Esophagus muscularis mucosa (tissue), 4 donors: ENCODE measurements around the gene EID3.

Experiments used
- CTCF ChIP-seq, 3 experiments: fragments of 200-600 bp in 2 of 3; fragments of 450-650 bp in 1 of 3; sonication (generic) in 2 of 3; IDR thresholded peaks; one replicate each; pipeline ENCODE4 v1.5.1; 2017 to 2019; ENCODE audit warnings: antibody characterized with exemption in 3 of 3, mild to moderate bottlenecking in 2 of 3, moderate library complexity in 1 of 3
- EP300 ChIP-seq: sonication (generic); formaldehyde crosslinking; IDR thresholded peaks from one replicate; pipeline ENCODE4 v1.6.1; 2017; ENCODE audit warnings: antibody characterized with exemption
- POLR2A ChIP-seq: fragments of 450-650 bp; IDR thresholded peaks from one replicate; pipeline ENCODE4 v1.6.1; 2017; ENCODE audit warnings: antibody characterized with exemption, moderate library complexity, mild to moderate bottlenecking, low read depth
- POLR2AphosphoS5 ChIP-seq, 2 donors: sonication (generic); formaldehyde crosslinking; IDR thresholded peaks; one replicate each; pipeline ENCODE4 v1.6.1; 2017; ENCODE audit warnings: antibody characterized with exemption in 2 of 2

- TF ChIP-seq CTCF (IDR thresholded peaks at IDR 0.05) (no peak), POLR2AphosphoS5 (IDR thresholded peaks at IDR 0.05) (peak in 1 of 2 donors; percentile 15), POLR2A (no peak), EP300 (no peak)
Measured at GRCh38 chr12:104354167-104354867, 50.8 kb downstream of the EID3 start.
